Coronary artery (tissue), 2 donors: ENCODE measurements around the gene R3HDM2.

Source experiments
- DNase-seq: peaks from one replicate; pipeline ENCODE4 v3.0.0-alpha.2; 2017; ENCODE audit warnings: low spot score
- H3K27ac ChIP-seq, 2 donors: fragments of 200-600 bp; sonication (generic); one replicate each; pipeline ENCODE4 v1.5.1; 2016 to 2019
- H3K4me3 ChIP-seq: fragments of 200-600 bp; sonication (generic); 2 replicates; pipeline ENCODE4 v1.5.1; 2016; ENCODE audit warnings: mild to moderate bottlenecking, moderate library complexity
- CTCF ChIP-seq: fragments of 200-600 bp; sonication (generic); IDR thresholded peaks from one replicate; pipeline ENCODE4 v1.5.1; 2019; ENCODE audit warnings: antibody characterized with exemption

R3HDM2 gene

DNA sequence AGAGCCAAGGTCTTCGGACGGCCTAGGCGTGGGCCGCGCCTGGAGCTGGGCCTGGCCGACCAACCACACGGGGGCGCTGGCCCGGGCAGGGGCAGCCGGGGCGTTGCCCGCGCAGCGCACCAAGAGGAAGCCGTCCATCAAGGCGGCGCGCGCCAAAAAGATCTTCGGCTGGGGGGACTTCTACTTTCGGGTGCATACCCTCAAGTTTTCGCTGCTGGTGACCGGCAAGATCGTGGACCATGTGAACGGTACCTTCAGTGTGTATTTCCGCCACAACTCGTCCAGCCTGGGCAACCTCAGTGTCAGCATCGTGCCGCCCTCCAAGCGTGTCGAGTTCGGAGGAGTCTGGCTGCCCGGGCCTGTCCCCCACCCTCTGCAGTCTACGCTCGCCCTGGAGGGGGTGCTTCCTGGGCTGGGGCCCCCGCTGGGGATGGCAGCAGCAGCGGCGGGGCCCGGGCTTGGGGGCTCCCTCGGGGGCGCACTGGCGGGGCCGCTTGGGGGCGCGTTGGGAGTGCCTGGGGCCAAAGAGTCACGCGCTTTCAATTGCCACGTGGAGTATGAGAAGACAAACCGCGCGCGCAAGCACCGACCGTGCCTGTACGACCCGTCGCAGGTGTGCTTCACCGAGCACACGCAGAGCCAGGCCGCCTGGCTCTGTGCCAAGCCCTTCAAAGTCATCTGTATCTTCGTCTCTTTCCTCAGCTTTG, 205.7 kb downstream of the R3HDM2 start:
- TF ChIP-seq CTCF: no peak
- no peak for DNase-seq
- Histone ChIP-seq H3K4me3 (peak overlapping the region; percentile 25), H3K27ac (no peak overlapping the region)

- no peak for TF ChIP-seq CTCF
- no peak overlapping the region for H3K4me3 ChIP-seq
- no peak for DNase-seq
- no peak overlapping the region for H3K27ac ChIP-seq
Observed at GRCh38 chr12:57224278-57224972, 206.4 kb downstream of the R3HDM2 start.

DNA sequence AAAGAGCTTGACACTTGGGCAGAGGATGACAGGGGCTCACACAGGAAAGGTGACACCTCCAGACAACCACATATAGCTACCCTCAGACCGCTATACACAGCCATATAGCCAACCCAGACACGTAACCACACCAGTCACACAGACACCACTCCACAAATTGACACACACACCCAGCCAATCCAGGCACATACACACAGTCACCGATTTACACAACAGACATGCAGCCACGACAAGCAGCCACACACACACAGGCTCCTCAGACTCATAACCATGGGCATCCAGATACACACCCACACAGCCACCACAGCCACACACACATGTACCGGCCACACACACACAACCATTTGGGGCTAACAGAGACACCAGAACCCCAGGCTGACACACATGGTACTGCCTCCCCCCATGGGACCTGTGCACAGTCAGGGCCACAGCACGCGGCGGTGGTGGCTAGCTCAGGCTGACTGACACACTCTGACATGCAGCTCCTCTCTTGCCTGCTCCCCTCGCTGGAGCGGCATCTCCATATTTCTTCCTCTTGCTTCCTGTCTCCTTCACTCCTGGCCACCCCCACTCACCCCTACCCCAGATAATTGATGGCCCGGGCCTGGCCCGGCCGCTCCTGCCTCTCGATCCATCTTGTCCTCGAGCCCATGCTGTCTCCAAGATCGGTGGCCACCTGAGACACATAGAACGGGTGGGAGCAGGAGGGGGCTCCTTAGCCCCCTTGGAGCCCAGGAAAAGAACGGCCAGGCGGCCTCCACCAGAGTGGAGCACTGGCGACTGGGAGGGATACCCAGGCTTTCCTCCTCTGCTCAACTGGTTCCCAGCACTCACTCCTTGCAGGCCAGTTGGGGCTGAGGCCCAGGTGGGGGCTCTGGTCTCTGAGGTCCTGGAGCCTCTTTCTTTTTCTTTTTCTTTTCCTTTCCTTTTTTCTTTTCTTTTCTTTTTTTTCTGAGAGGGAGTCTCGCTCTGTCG, 207.4 kb downstream of the R3HDM2 start:
- H3K4me3 ChIP-seq: no peak overlapping the region
- no peak overlapping the region for H3K27ac ChIP-seq
- DNase-seq: no peak
- TF ChIP-seq CTCF: no peak

GRCh38 chr12:57222286-57223190, 208.3 kb downstream of the R3HDM2 start:
- no peak for DNase-seq
- H3K27ac ChIP-seq: no peak overlapping the region
- TF ChIP-seq CTCF: no peak

GRCh38 chr12:57221169-57221917, 209.5 kb downstream of the R3HDM2 start:
- no peak for TF ChIP-seq CTCF

More at GRCh38 chr12:57222286-57223190, 208.3 kb downstream of the R3HDM2 start:
- H3K4me3 ChIP-seq: no peak overlapping the region

More at GRCh38 chr12:57221169-57221917, 209.5 kb downstream of the R3HDM2 start:
- DNase-seq: no peak
- Histone ChIP-seq H3K4me3 (no peak overlapping the region), H3K27ac (no peak overlapping the region)
